ENCODE data around the gene TNNT1.

Gene TNNT1

DNA sequence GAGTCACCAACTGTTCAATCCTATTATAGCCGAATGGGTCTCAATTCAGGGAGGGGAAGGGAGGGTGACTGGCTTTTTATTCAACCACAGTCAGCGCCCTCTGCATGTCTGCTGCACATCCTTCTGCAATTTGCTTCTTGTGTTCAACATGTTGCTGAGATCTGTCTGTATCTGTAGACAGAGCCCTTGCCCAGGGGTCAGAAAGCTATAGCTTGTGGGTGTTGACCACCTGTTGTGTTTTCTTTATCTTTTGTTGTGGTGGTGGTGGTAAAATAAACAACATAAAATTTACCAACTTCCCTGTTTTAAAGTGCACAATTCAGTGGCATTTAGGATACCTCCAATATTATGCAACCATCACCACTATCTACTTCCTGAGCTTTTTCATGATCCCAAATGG lies 43.8 kb downstream of the TNNT1 start:
- H3K4me3 ChIP-seq (ENCODE audit: low read length): no peak overlapping the region
- TF ChIP-seq, protein P1, sequence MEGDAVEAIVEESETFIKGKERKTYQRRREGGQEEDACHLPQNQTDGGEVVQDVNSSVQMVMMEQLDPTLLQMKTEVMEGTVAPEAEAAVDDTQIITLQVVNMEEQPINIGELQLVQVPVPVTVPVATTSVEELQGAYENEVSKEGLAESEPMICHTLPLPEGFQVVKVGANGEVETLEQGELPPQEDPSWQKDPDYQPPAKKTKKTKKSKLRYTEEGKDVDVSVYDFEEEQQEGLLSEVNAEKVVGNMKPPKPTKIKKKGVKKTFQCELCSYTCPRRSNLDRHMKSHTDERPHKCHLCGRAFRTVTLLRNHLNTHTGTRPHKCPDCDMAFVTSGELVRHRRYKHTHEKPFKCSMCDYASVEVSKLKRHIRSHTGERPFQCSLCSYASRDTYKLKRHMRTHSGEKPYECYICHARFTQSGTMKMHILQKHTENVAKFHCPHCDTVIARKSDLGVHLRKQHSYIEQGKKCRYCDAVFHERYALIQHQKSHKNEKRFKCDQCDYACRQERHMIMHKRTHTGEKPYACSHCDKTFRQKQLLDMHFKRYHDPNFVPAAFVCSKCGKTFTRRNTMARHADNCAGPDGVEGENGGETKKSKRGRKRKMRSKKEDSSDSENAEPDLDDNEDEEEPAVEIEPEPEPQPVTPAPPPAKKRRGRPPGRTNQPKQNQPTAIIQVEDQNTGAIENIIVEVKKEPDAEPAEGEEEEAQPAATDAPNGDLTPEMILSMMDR (conservative IDR thresholded peaks at IDR 0.05; ENCODE audit: low read length): no peak
- DNase-seq (ENCODE audit: low read depth): no peak

DNA sequence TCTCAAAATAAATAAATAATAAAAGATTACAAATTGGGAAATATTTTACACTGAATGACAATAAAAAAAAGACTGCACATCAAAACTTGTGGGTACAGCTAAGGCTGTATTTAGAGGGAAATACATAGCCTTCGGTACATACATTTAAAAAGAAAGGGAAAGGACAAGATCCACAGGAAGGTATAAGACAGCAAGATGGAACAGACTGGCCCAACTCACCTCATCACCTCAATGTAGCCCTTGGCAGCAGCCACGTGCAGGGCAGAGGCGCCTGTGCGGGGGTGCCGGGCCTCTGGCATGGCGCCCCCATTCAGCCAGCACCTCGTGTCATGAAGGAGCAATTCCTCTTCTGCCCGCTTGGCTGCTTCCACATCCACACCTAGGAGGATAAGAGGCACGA lies 45.8 kb downstream of the TNNT1 start:
- H3K4me3 ChIP-seq (ENCODE audit: low read length): no peak overlapping the region
- TF ChIP-seq, protein P1 (conservative IDR thresholded peaks at IDR 0.05; ENCODE audit: low read length): no peak
- DNase-seq (ENCODE audit: low read depth): no peak

DNA sequence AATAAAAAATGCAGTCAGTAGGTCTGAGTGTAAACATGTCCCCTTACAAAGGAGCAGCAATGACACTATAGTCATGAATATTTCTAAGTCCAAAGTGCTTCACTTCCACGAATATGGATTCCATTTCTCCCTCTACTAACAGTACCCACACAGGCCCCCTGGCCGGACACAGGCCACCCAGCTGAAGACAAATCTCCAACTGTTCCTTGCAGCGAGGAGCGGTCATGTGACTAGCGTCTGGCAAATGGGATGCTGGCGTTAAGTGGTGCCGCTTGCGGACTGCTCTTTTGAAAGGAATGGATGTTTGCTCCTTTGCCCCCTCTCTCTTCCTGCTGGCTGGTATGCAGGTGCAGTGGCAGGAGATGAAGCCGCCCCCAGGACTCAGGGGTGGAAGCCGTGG lies 47.7 kb downstream of the TNNT1 start:
- no peak overlapping the region for H3K4me3 ChIP-seq (ENCODE audit: low read length)
- no peak for DNase-seq (ENCODE audit: low read depth)
- TF ChIP-seq, protein P1 (conservative IDR thresholded peaks at IDR 0.05; ENCODE audit: low read length): no peak

DNA sequence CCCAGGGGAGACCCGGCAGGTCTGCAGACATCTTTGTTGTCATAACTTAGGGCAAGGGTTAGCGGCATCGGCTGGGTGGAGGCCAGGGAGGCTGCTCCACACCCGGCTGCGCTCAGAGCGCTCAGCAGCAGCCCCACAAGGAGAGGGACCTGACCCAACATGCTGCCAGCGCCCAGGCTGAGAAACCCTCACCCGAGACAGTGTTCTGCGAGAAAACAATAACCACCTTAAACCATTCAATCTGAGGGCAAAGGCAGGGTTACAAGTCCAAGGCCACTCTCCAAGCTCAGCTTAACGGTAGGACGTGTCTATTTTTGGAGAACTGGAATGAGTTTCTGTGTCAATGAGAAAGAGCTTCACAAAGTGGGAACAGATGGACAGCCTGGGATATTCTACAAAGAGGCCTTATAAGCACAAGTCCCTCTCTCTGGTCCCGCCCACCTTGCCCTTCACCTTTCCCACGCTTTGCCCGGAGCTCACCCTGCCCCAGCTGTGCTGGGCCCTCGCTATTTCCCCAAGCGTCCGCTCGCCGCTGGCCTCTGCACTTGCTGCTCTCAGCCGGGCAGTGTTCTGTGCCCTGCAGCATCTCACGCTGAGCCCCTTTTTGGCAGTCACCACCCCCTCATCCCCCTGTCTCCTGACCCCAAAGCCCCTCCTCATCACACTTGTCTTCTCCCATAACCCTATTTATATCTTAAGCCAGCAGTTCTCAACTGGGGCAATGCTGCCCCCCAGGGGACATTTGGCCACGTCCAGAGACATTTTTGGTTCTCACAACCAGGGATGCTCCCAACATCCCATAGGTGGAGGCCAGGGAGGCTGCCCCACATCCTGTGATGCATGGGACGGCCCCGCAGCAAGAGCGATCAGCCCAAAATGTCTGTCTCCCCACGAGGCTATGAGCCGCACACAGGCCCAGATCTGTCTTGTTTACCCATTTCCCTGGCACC lies 49.2 kb downstream of the TNNT1 start:
- TF ChIP-seq, protein P1 (conservative IDR thresholded peaks at IDR 0.05; ENCODE audit: low read length): peak; percentile 10
- no peak for DNase-seq (ENCODE audit: low read depth)
- H3K4me3 ChIP-seq (ENCODE audit: low read length): no peak overlapping the region

DNA sequence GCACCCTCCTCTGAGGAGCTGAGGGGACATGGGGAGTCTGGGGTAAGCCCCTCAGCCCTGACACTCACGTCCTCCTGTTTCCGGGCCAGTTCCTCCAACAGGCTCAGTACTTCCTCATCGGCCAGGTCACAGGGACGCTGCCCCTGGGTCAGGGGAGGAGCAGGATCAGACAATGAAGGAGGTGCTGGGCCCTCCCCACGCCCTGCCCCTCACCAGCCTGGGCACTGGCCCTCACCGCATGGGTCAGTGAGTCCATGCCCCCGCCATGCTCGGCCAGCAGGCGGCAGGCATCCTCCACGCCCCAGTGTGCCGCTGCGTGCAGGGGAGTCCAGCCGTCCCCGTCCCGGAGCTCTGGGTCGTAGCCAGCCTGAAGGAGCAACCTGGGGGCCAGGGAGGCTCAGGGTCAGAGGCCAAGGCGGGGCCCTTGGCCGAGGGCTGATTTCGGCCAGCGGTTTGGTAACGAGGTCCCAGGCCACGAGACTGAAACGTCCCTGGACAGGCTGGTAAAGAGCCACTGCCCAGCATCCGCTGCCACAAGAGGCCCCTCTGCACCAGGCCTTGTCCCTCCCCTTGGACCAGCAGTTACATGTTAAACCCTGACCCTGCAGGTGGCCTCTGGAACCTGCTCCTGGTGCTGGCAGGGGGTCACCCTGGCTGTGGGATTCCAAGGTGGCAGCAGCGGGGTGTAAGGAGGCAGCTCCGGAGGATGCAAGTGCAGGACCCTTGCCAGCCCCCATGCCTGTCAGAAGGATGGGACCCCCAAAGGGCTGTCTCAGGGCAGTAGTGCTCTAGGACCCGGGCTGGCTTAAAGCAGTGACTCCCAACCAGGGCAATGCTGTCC lies 50.1 kb downstream of the TNNT1 start:
- DNase-seq (ENCODE audit: low read depth): no peak
- no peak overlapping the region for H3K4me3 ChIP-seq (ENCODE audit: low read length)
- TF ChIP-seq, protein P1 (conservative IDR thresholded peaks at IDR 0.05; ENCODE audit: low read length): no peak

DNA sequence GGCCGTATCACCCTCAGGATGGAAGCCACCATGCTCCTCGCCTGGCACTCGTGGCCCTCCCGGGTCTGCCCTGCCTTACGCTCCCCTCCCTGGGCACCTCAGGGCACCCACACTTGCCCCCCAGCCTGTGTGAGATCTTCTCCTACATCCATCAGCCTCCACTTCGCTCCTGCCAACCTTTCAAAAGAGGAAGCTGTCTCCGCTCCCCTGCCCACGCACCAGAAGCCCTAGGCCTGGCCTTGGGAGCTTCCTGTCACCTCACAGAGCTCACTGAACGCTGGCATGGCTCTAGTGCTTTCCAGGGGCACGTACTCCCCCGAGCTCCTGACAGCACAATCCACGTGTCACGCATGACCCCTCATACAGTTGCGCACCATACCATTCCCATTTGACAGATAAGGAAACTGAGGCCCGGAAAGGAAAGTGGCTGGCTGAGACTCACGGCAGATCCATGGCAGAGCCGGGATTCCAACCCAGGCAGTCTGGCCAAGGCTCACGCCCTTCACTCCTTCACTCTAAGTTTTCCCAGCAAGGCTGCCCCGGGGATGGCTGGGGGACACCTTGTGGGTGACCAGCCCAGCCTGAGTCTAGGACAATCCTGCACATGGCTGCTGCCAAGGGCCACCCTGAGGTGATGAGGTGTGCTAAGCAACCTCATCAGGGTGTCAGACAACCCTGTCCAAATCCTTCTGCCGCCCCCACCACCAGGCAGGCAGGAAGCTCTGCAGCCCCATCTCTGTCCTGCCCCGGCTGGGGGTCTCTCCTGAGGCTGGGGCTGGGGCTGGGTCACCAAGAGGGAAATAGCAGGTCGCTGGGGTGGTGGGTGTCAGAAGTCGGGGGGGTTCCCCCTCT lies 50.9 kb downstream of the TNNT1 start:
- no peak for DNase-seq (ENCODE audit: low read depth)
- TF ChIP-seq, protein P1 (conservative IDR thresholded peaks at IDR 0.05; ENCODE audit: low read length): no peak
- H3K4me3 ChIP-seq (ENCODE audit: low read length): no peak overlapping the region
